ENCODE measurements around the gene MAN2C1.
"Not testable (repeated sequence)": the region's sequence is repeated elsewhere in the genome, so short reads cannot be mapped to it uniquely, and the experiment has no call there.

MAN2C1 gene

GRCh38 chr15:75347222-75348033, 21.0 kb downstream of the MAN2C1 start:
- peak in 55 of 58 donors; percentile 28 to 81 (median 62) for DNase-seq

- peak in 4 of 58 donors; percentile 39 to 42 (median 42) for DNase-seq
These were observed 21.6 kb downstream of the MAN2C1 start, which contains the start of gene NEIL1 for GRCh38 chr15:75346796-75347221. Gene NEIL1, plus strand, starts transcription at chr15:75347039. Its CDS starts 1,867 bp downstream, at chr15:75348906.

GRCh38 chr15:75343953-75344352, 24.5 kb downstream of the MAN2C1 start:
- peak in 20 of 58 donors; percentile 7 to 72 (median 23) for DNase-seq

- no peak for DNase-seq
These were observed 26.2 kb downstream of the MAN2C1 start for GRCh38 chr15:75342221-75342620.

GRCh38 chr15:75339531-75340240, 28.7 kb downstream of the MAN2C1 start:
- no peak for DNase-seq

- no peak for DNase-seq
These were observed 29.7 kb downstream of the MAN2C1 start for GRCh38 chr15:75338661-75339240.

- DNase-seq: peak; percentile 51 to 96 (median 89)
These were observed 32.6 kb downstream of the MAN2C1 start, which contains the start of gene COMMD4 for GRCh38 chr15:75335705-75336355. Gene COMMD4, plus strand, starts transcription at chr15:75336063. Its CDS starts 27 bp downstream, at chr15:75336090.

GRCh38 chr15:75335313-75335704, 33.1 kb downstream of the MAN2C1 start:
- DNase-seq: no peak

- DNase-seq: not testable (repeated sequence)
These were observed 34.6 kb downstream of the MAN2C1 start for GRCh38 chr15:75333654-75334419.

- DNase-seq: not testable (repeated sequence)
These were observed 36.3 kb downstream of the MAN2C1 start for GRCh38 chr15:75332093-75332492.

- no peak for DNase-seq
These were observed 38.8 kb downstream of the MAN2C1 start for GRCh38 chr15:75329571-75329970.

GRCh38 chr15:75328493-75329314, 39.7 kb downstream of the MAN2C1 start:
- DNase-seq: no peak

GRCh38 chr15:75327491-75327890, 40.9 kb downstream of the MAN2C1 start:
- no peak for DNase-seq

- DNase-seq: no peak
These were observed 41.4 kb downstream of the MAN2C1 start for GRCh38 chr15:75327005-75327404.

GRCh38 chr15:75325922-75326321, 42.5 kb downstream of the MAN2C1 start:
- no peak for DNase-seq

- DNase-seq: no peak
These were observed 46.7 kb downstream of the MAN2C1 start for GRCh38 chr15:75321711-75322110.

GRCh38 chr15:75319231-75319897, 49.0 kb downstream of the MAN2C1 start:
- not testable (repeated sequence) for DNase-seq

- no peak for DNase-seq
These were observed 53.7 kb downstream of the MAN2C1 start for GRCh38 chr15:75314552-75315290.
